HG03064 (cell line): ENCODE results near the gene PADI1.

Experiments
- ATAC-seq: cut with Tn5 transposase; IDR thresholded peaks from one replicate; pipeline ENCODE4 v1.9.1; 2021; ENCODE audit warnings: low read depth; ENCODE audit not compliant: unreplicated experiment

The PADI1 gene, protein sequence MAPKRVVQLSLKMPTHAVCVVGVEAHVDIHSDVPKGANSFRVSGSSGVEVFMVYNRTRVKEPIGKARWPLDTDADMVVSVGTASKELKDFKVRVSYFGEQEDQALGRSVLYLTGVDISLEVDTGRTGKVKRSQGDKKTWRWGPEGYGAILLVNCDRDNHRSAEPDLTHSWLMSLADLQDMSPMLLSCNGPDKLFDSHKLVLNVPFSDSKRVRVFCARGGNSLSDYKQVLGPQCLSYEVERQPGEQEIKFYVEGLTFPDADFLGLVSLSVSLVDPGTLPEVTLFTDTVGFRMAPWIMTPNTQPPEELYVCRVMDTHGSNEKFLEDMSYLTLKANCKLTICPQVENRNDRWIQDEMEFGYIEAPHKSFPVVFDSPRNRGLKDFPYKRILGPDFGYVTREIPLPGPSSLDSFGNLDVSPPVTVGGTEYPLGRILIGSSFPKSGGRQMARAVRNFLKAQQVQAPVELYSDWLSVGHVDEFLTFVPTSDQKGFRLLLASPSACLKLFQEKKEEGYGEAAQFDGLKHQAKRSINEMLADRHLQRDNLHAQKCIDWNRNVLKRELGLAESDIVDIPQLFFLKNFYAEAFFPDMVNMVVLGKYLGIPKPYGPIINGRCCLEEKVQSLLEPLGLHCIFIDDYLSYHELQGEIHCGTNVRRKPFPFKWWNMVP

DNA sequence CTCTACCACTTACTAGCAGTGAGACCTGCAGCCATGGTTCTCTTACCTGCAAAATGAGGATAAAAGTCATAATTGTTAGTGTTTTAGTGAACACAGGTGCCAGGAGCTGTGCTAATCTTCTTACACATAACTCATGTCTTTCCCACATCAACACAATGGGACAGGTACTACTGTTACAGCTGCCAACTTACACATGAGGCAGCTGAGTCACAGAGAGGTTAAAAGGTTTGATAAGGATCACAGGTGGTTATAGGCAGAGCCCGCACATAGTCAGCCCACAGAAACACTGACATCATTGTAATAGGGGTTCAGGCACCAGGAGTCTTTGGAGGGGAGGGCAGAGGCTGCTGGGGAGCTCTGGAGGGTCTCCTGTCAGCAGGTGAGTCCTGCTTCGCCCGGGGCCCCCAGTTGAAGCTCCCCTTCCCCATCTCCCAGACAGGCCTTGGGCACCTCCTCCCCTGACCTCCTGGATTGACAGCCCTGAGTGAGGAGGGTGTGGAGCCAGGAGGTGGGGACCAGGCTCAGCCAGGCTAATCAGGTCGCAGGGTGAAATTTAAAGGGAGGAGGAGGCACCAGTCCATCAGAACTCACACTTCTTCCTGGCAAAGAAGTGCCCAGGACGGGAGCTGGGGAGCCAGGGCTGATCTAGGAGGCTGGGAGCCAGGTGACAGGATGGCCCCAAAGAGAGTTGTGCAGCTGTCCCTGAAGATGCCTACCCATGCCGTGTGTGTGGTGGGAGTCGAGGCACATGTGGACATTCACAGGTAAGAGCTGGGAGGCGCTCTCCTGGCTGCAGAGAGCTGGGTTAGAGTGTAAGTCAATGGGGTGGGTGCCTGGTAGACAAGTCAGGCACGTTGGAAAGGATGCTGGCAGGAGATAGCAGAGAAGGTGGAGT lies at the start of gene PADI1:
TSS of gene PADI1 (plus strand) at position 583 of the 895 bp plus-strand sequence. CDS start at position 673, 90 bp downstream.
- no peak for ATAC-seq

DNA sequence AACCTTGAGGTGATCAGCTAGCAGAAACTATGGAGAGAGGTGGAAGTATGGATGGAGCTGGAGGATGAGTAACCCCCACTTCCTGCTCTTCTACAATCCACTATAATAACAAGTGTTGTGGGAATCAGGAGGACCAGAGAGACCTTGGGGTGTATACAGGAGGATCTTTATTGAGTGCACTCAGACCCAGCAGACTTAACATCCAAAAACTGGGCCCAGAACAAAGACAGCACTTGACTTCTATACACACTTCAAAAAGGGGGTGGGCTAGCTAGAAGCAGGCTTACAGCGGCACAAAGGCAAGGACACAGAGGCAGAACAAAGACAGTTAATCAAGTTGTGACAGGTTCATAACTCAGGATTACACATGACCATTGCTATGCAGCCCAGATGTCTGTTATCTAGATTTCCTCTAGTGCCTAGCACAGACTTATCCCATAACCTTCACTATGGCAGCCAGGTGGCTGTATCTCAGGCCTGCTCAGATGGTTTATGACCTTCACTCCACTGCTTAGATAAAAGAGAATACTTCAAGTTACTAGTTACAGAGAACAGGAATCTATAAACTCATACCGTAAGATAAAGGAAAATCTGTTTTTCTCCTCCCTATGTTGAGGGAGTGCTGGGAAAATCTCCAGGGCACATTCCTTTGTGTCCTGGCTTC lies 49.5 kb upstream of the PADI1 start:
- ATAC-seq = no peak

DNA sequence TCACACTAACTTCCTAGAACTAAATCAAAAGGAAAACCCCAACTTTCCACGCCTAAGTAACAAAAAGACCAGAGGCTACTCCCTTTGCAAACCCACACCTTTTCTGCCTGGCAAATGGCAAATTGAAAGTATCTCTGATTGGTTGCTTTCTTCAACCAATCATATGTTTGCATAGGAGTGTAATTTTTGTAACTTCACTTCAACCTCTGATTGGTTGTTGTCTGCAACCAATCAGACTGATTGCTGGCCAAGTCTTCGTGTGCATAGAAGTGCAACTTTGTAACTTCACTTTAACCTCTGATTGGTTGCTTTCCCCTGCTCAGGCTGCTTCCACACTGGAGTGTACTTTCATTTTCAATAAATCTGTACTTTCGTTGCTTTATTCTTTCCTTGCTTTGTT lies 48.8 kb upstream of the PADI1 start:
- ATAC-seq = no peak

DNA sequence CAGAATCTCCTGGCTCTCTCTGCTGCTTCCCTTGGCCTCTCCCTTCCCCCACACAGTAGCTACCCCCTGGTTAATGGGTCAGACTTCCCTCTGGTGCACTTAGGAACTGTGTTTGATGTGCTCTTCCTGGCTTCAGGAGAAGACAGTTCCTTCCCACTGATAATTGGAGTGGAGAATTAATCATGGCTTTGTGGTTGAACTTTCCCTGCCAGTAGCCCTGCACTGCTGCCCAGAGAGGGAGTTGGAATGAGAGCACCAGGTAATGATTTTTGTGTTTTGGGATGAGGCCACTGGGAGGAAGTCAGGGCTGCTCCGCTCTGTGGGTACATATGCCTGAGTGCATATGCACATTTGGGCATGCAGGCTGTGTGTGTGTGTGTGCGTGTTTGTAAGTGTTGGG lies 46.0 kb upstream of the PADI1 start:
- ATAC-seq = no peak

DNA sequence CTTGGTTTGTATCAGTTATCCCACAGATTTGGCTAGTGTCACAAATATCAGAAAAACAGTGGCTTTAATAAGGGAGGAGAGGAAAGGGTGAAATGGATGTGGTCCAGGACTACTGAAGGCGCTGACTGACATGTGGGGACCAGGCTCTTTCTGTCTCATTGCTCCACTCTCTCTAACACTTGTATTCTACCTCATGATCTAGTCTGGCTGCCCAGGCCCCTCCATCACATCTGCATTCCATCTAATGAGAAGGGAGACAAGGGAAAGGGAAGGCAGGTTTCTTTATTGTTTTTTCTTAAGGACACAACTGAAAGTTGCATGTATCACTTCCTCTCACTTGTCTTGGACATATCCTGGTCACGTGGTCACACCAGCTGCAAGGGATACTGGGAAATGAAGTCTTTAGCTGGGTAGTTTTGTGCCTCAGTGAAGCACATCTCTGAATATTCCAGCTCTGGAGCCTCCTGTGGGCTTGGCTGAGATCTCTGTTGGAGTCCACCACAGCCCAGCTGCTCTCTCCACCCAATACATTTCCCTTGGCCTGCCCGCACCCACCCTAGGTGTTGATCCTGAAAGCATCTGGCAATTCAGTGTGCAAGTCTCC lies 43.7 kb upstream of the PADI1 start:
- no peak for ATAC-seq

DNA sequence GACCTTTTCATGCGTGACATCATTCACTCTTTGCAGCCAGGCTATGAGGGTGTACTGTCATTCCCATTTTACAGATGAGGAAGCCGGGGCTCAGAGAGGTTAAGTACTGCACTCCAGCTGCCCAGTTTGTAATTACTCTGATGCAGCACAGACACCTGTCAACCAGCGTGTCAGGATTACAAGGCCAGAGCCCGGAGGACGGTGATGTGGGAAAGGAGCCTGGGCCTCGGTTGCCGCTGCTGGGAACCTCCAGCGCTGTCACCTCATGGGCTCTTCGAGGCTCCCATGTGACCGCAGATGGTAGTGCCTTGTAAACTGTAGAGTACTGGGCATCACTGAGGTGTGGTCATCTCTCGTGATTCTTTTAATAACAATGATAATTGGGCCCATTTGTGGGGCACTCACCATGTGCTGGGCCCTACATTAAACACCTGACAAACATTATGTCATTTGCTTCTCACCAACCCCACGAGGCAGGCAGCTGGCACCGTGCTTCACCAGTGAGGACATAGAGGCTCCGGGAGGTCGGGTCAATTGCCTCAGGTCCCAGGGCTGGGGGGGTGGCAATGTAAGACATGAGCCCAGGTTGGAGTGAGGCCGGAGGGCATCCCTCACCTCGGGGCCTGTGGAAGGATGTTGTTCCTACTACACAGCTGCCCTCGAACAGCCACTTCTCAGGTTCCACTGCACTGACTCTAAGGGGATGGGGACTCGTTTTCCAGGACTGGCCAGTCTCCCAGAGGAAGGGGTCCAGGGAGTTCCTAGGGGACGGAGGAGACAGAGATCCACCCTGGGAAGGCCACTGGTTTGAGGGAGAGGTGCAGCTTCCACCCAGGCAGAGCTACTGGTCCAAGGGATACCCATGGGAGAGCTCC lies 42.8 kb upstream of the PADI1 start:
- no peak for ATAC-seq

DNA sequence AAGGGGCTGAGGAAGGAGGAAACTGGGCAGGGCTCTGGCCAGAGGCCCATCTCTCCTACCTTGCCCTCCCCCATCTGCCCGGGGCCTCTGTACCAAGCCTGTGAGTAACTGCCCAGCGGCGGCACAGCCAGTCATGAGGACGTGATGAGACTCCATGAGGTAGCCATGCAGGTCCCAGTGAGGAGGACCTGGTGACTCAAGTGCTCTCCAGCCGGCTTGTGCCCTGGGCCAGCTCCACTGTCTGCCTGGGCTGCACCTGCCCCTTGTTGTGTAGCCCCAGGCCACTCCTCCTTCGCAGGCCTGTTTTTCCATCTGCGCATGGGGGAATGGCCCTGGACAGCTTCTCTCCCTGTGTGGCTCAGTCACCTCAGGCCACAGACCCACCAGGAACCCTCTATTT lies 42.0 kb upstream of the PADI1 start:
- ATAC-seq = no peak

DNA sequence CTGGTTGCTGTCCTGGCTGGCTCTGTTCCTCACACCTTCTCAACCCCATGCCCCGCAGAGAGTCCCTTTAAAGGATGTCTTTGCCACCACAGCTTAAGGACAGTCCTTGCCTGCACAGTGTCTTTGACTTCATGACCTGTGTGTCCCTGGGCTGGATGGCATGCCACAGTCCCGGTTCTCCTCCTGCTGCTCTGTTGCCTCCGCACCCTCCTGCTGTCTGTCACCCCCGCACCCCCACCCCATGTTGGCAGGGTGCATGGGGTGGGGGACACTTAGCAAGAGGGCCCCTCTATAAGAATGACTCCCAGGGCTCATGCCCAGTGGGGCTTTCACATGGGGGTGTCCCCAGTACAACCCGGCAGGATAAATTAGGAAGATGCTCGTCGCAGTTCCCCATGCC lies 41.6 kb upstream of the PADI1 start:
- ATAC-seq = no peak

DNA sequence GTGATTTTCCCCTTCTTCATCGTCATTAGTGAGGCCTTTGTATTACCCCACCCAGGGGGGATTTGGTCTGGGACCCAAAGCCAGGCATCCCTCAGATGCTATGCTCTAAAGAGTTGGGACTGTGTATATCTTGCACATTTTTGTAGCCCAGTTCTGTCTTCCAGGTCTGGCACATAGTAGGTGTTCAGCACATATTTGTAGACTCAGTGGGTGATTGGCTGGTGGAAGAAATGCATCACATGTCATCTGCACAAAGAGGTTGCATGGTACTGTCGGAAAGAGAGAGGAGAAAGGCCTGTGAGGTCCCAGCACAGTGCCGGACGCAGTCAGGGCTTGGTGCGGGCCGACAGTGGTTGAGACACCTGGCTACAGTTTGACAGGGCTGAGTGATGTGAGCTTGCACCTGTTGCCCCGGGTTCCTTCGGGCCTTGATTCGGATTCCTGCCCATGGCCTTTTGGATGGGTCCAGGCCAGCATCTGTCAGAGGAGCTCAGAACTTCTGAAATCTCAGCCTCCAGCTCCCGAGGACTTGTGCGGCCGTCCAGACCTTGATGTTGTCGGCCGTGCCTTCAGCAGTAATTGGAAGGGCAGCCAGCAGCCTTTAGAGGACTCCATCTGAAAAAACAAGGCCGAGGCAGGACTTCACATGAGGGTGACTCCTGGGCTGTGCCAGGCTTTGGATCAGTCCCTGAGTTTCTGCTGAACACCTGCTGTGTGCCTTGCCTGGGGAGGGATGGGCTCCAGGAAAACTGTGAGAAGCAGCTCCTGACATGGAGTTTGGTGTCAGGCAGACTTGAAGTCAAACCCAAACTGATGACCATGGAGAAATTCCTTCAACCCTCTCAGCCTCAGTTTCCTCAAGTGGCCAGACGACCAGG lies 40.9 kb upstream of the PADI1 start:
- no peak for ATAC-seq

DNA sequence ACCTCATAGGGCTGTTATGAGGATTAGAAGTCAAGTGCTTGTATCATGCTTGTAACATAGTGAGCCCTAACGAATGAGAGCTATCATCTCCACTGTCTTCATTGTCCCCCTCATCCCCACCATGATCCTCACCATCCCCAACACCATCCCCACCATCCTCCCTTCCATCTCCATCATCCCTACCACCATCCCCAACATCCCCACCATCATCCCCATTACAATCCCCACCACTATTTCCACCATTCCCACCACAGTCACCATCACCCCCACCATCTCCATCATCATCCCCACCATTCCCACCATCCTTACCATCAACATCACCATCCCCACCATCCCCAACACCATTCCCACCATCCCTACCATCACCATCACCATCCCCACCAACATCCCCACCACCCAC lies 39.1 kb upstream of the PADI1 start:
- no peak for ATAC-seq

DNA sequence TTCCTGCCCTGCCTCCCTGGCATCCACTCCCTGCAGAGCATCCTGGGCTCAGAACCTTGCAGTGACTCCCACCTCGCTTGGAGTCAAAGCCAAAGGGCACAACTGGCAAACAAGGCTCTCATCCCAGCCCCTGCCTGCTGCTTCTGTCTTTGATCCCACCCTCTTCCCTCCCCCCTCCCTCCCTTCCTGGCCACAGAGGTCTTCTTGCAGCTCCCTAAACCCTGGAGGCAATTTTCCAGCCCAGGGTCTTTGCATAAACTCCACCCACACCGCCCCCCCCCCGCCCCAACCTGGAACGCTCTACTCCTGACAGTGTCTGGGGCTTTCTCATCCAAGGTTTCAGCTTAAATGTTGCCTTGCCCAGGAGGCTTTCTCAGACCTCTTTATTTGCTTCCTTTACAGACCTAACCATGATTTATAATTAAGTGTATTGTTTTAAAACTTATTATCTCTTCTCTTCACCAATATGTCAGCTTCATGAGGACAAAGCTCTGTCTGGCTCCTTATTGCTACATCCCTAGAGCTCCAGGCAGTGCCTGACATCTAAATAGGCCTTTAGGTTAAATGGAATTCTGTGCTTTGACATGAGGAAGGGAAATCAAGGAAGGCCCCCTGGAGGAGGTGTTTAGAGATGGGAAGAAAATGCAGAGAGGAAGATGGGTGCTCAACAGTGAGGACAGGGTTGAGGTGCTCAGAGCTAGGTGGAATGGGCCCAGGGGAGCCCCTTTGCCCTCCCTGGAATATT lies 37.7 kb upstream of the PADI1 start:
- ATAC-seq = no peak

DNA sequence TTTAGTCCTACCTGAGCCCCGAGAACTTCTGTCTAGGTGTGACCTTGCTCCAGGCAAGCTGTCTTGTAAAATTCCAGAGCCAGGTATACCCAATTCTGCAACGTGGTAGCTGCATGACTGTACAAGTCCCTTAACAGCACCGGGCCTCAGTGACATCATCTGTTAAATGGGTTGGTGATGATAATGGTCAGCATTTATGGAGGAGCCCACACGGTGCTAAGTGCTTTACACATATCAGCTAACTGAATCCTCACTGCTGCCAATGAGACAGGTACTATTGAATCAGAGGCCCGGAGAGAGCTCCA lies 37.2 kb upstream of the PADI1 start:
- no peak for ATAC-seq

DNA sequence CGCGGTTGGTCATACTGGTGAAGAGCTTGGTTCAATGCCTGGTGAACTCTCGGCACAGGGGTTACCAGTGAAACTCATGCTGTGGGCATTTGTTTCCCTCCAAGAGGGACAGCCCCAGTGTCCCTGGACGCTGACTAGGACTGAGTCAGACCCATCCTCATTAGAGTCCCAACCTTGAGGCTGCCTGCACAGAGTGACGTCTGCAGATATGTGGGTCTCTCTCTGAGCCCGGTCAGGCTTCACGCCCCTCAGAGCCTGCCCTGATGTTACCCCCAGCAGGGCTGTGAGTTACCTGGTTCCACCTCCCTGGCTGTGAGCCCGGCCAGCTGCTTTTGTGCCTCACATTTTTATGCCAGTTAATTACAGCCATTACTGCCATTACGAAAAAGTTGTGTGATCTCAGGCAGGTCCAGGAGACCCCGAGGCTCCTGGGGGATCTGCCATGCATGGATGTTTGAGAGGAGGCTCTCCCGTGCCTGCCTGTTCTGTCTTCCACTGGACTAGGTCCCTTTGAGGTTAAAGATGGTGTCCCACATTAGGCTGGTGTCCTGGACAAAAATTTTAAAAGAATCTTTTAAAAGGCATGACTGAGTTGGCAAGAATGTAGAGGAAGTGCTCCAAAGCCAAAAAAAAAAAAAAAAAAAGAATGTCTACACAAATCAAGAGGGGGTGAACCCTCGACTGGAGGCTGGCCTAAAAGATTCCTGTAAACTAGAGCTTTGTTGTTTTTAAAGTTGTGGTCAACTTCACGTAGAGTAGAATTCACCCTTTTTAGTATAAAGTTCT lies 36.6 kb upstream of the PADI1 start:
- ATAC-seq = no peak

DNA sequence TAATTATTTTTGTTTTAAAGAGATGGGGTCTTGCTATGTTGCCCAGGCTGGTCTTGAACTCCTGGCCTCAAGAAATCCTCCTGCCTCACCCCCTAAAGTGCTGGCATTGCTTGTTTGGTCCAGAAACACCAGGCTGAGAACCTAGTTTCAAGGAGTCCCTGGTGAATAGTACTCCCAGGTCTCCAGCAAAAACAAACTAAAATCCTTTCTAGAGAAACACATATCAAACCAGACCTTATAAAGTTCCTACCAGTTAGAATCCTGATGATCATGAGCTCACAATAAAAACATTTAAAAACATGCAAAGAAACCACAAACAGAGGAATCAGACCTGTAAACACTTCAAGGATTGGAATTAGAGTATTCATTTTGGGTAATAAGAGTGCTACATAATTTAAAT lies 34.4 kb upstream of the PADI1 start:
- ATAC-seq = no peak

DNA sequence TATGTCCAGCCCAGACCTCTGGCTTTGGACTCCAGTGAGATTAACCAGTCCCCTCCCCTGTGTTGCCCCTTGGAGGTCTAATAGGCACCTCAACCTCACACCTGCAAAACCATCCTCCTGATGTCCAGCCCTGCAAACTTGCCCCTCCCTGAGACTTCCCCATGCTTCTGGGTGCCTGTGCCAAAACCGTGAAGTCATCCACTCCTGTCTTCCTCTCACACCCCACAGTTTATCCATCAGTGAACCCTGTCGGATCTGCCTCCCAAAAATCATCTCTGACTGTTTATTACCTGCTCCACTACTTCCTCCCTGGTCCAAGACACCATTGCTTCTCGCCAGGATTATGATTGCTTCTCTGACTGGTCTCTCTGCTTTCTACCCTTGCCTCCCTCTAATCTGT lies 31.7 kb upstream of the PADI1 start:
- no peak for ATAC-seq

DNA sequence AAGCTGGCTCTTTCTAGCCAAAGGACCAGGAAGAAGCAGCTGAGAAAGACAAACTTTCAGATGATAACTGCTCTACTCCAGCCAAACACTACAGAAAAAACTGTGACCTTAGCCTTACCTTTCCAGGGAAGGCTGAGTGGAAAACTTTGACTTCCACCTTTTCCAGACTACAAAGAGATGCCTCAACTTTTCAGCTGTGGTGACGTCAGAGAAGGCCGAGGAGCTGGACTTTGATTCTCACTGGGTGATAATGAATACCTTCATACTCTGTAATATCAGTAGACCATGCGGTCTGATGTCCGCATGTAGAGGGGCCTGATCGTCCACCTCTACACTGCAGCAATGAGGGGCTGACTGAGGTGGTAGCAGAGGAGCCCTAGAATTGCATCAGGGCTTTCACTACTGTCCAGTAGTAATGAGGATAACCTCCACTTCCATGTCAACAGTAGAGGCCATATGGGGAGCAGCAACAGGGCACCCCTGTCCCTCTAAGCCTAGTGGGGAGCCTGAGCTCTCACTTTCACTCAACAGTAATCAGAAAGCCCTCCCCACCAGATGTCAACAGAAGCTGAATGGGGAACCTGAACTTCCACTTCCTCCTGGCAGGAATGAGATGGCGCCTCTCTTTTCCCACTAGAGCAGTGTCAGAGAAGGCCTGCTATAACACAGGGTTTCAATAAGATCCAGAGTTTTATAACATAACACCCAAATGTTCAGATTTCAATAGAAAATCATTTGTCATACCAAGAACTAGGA lies 28.4 kb upstream of the PADI1 start:
- no peak for ATAC-seq
